Kidney (tissue), 14 donors: ENCODE results near the gene ATG10. TPM values are rescaled to one million over a fixed set of nuclear protein-coding genes. Genes with fewer than 3 reads are reported as not detected.
"Not testable (repeated sequence)": the region's sequence is repeated elsewhere in the genome, so short reads cannot be mapped to it uniquely, and the experiment has no call there.

Experiments
- DNase-seq, 5 donors: peaks; one replicate each; pipeline ENCODE4 v3.0.0-alpha.2; 2013 to 2020
- FAIRE-seq: peaks from 2 replicates; lab custom pipeline; 2012; peaks lifted over from hg19 to GRCh38; lab: Jason Lieb, UNC
- H3K27ac ChIP-seq, 2 donors: one replicate each; pipeline ENCODE4 v1.7.0; 2013; ENCODE audit warnings: low read depth in 2 of 2, low read length in 2 of 2, inconsistent platforms in 1 of 2
- H3K27me3 ChIP-seq: one replicate; pipeline ENCODE4 v1.7.1; 2013; ENCODE audit warnings: low read length, inconsistent platforms; ENCODE audit not compliant: control insufficient read depth, insufficient read depth
- H3K36me3 ChIP-seq, 3 donors: one replicate each; pipeline versions ENCODE4 v1.7.0 to v1.7.1; 2013; ENCODE audit warnings: low read length in 3 of 3, control low read depth in 1 of 3, inconsistent platforms in 1 of 3; ENCODE audit not compliant: insufficient read depth in 3 of 3, control insufficient read depth in 2 of 3
- H3K4me1 ChIP-seq, 3 donors: one replicate each; pipeline versions ENCODE4 v1.7.0 to v1.7.1; 2013; ENCODE audit warnings: low read length in 3 of 3, inconsistent platforms in 1 of 3, low read depth in 1 of 3; ENCODE audit not compliant: control insufficient read depth in 2 of 3, insufficient read depth in 2 of 3
- H3K4me3 ChIP-seq, 3 donors: one replicate each; pipeline versions ENCODE4 v1.7.0 to v1.8.1; 2013; ENCODE audit warnings: low read length in 3 of 3, control low read depth in 1 of 3, inconsistent platforms in 1 of 3
- H3K9ac ChIP-seq, 3 donors: one replicate each; pipeline versions ENCODE4 v1.7.0 to v1.7.1; 2013; ENCODE audit warnings: low read length in 3 of 3, control low read depth in 1 of 3, inconsistent platforms in 1 of 3
- H3K9me3 ChIP-seq, 3 donors: one replicate each; pipeline versions ENCODE4 v1.7.0 to v1.7.1; 2013; ENCODE audit warnings: low read length in 3 of 3, control low read depth in 1 of 3, inconsistent platforms in 1 of 3; ENCODE audit not compliant: control insufficient read depth in 2 of 3, insufficient read depth in 1 of 3
- CTCF ChIP-seq: IDR thresholded peaks from 3 replicates; pipeline ENCODE4 v1.5.1; 2012; ENCODE audit warnings: mild to moderate bottlenecking, moderate library complexity, borderline replicate concordance; ENCODE audit not compliant: insufficient read depth; ENCODE audit errors: extremely low read depth
- intact Hi-C: fragments of 100-400 bp; cut with DNase I; formaldehyde crosslinking; loops from one replicate; pipeline ENCODE4 v1.11.1; 2022
- polyA plus RNA-seq: library from polyadenylated mRNA; stranded (reverse); fragments of 350-450 nt; fragmentation: Illumina TruSeq; extraction: RNeasy Lipid Tissue Mini Kit (QIAGEN cat#74804); gene quantifications from one replicate; pipeline ENCODE4 v1.2.3, GENCODE V29; 2014; ENCODE audit warnings: low read depth, low replicate concordance; ENCODE audit not compliant: insufficient read depth
- total RNA-seq: library from RNA; stranded (reverse); fragmentation: NEBNext Ultra II Directional; extraction: Animal tissue kit (Norgen Biotek cat#: 25700); gene quantifications from one replicate; pipeline ENCODE4 v1.2.1, GENCODE V29; 2021
- donor health status: control.
- donor health status: control.
- donor health status: control.
- donor health status: control.
- donor health status: control.
- donor health status: DM: yes; HTN: yes; CAD: no.
- donor health status: Normal renal cell carcinoma (clear cell type).

Gene ATG10
- total and polyA plus RNA-seq, 2 donors from 2014 or later, result 8.6 to 8.7 TPM

DNA sequence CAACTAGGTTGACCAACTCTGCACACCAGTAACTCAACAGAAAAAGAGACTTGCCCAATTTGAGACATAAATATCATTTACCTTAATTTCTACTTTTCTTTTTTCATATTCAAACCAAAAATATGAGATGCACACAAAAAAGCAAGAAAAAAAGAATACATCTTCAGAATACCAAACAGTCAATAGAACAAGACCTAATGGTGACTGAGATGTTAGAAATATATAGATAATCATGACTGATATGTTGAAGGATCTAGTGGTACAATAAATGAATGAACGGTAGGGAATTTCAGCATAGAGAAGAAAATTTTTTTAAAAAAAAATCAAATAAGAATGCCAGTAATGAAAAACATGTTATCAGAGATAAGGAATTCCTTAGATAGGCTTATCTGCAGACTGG is 29.1 kb upstream of the ATG10 start:
- Histone ChIP-seq H3K27ac (no peak overlapping the region), H3K27me3 (no peaks in the 10 kb centered on the region), H3K36me3 (no peaks in the 10 kb centered on the region), H3K4me1 (no peaks in the 10 kb centered on the region), H3K9me3 (peaks cover 0 to 13% (median 0%) of the 10 kb centered on the region in 3 donors), H3K4me3 (no peak overlapping the region), H3K9ac (no peak overlapping the region)
- FAIRE-seq (no peak), DNase-seq (no peak)
- TF ChIP-seq CTCF, result no peak
- intact Hi-C loops, result no loop called here

GRCh38 chr5:81948349-81948748 is 23.5 kb upstream of the ATG10 start:
- no peak overlapping the region for H3K4me3 ChIP-seq
- no peak for TF ChIP-seq CTCF
- H3K36me3 ChIP-seq, result no peaks in the 10 kb centered on the region
- FAIRE-seq, result no peak
- DNase-seq, result no peak
- intact Hi-C loops, result no loop called here
- no peaks in the 10 kb centered on the region for H3K27me3 ChIP-seq
- H3K9ac ChIP-seq, result no peak overlapping the region
- no peaks in the 10 kb centered on the region for H3K9me3 ChIP-seq
- no peak overlapping the region for H3K27ac ChIP-seq
- H3K4me1 ChIP-seq, result peaks cover 0 to 6% (median 0%) of the 10 kb centered on the region in 3 donors

DNA sequence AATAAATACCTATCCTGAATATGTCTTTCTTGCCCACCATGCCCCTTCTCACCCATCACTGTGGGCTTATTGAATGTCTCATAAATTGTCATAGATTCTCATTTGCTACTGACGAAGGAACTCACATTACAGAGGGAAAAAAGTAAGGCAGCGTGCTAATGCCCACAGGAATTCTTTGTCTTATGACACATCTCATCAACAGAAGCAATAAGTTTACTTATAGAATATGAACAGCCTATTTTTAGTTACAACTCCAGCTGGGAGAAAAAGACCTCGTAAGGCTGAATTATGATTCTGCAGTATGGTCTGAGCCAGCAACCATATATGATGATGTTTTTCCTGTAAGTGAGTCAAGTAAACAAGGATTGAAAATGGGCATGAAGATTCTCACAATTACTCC is 22.4 kb upstream of the ATG10 start:
- Histone ChIP-seq H3K4me3 (no peak overlapping the region), H3K27me3 (no peaks in the 10 kb centered on the region), H3K9ac (no peak overlapping the region), H3K27ac (no peak overlapping the region), H3K4me1 (peaks cover 0 to 6% (median 0%) of the 10 kb centered on the region in 3 donors), H3K9me3 (no peaks in the 10 kb centered on the region), H3K36me3 (no peaks in the 10 kb centered on the region)
- no peak for TF ChIP-seq CTCF
- intact Hi-C loops, result no loop called here
- FAIRE-seq (no peak), DNase-seq (no peak)

DNA sequence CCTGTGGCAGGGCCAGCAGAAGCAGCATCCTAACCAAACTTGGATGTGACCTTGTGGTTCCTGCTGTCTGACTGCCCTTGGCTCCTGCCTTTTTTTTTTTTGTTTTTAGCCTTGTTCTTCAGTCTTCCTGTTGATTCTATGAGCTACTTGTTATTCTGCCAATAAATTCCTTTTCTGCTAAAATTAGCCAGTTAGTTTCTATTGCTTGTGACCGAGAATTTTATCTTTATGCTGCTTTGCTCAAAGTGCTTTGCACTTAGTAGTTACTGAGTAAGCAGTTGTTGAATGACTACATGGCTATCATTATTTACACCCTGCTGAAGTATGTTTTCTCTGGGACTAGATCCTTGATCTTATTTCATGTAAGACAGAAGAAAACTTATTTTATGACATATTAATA is 20.8 kb upstream of the ATG10 start:
- no peak overlapping the region for H3K4me3 ChIP-seq
- no peak overlapping the region for H3K9ac ChIP-seq
- DNase-seq (no peak), FAIRE-seq (no peak)
- no peaks in the 10 kb centered on the region for H3K36me3 ChIP-seq
- intact Hi-C loops, result no loop called here
- no peak overlapping the region for H3K27ac ChIP-seq
- TF ChIP-seq CTCF, result no peak
- H3K9me3 ChIP-seq, result no peaks in the 10 kb centered on the region
- H3K4me1 ChIP-seq, result peaks cover 0 to 6% (median 0%) of the 10 kb centered on the region in 3 donors
- H3K27me3 ChIP-seq, result no peaks in the 10 kb centered on the region

GRCh38 chr5:81954796-81955195 is 17.0 kb upstream of the ATG10 start:
- H3K27ac ChIP-seq, FAIRE-seq, intact Hi-C loops, H3K9me3 ChIP-seq, H3K4me1 ChIP-seq, H3K9ac ChIP-seq, H3K27me3 ChIP-seq, H3K36me3 ChIP-seq, H3K4me3 ChIP-seq, DNase-seq: not testable (repeated sequence)

DNA sequence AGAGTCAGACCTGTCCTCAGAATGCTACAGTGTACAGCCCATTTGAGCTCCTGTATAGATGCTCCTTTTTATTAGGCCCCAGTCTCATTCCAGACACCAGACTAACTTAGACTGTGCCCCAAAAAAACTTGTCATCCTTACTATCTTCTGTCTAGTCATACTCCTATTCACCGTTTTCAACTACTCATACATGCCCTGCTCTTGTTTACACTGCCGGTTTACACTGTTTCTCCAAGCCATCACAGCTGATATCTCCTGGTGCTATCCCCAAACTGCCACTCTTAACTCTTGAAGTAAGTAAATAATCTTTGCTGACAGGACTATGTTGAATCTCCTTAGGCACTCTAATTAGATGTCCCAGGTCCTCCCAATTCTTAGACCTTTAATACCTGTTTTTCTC is 13.7 kb upstream of the ATG10 start:
- H3K36me3 ChIP-seq, intact Hi-C loops, H3K9ac ChIP-seq, H3K4me3 ChIP-seq, DNase-seq, H3K27me3 ChIP-seq, H3K9me3 ChIP-seq, FAIRE-seq, H3K4me1 ChIP-seq, H3K27ac ChIP-seq: not testable (repeated sequence)
